Adrenal gland (tissue), 5 donors: ENCODE measurements around the gene DZIP3.

Experiments used
- CTCF ChIP-seq, 6 experiments: fragments of 450-650 bp in 4 of 6; fragments of 200-600 bp in 2 of 6; sonication (generic) in 1 of 6; IDR thresholded peaks; 1 replicate in 5 of 6; 2 replicates in 1 of 6; pipeline versions ENCODE4 v1.5.1 to v1.8.0; 2016 to 2021; ENCODE audit warnings: antibody characterized with exemption in 6 of 6, mild to moderate bottlenecking in 2 of 6, moderate library complexity in 1 of 6
- POLR2A ChIP-seq, 2 donors: fragments of 450-650 bp; IDR thresholded peaks; one replicate each; pipeline ENCODE4 v1.6.1; 2017; ENCODE audit warnings: antibody characterized with exemption in 2 of 2, mild to moderate bottlenecking in 2 of 2, moderate library complexity in 1 of 2
- donor health status: DM: no; HTN: no; CAD: no.

- TF ChIP-seq CTCF (IDR thresholded peaks at IDR 0.05) = no peak
- no peak for TF ChIP-seq POLR2A (IDR thresholded peaks at IDR 0.05)
Measured at GRCh38 chr3:108645364-108645763, 55.8 kb downstream of the DZIP3 start.
